Posterior vena cava (tissue), 2 donors: ENCODE measurements around the gene P2RX6. TPM values are rescaled to one million over a fixed set of nuclear protein-coding genes. Genes with fewer than 3 reads are reported as not detected.
A peak's percentile ranks its signal among the peaks of the same experiment; 100 is the strongest.
"Not testable (repeated sequence)": the region's sequence is repeated elsewhere in the genome, so short reads cannot be mapped to it uniquely, and the experiment has no call there.

Source experiments
- DNase-seq: peaks from one replicate; pipeline ENCODE4 v3.0.0-alpha.2; 2020; ENCODE audit warnings: low spot score
- intact Hi-C, 2 donors: fragments of 100-400 bp; cut with DNase I; formaldehyde crosslinking; loops; one replicate each; pipeline versions ENCODE4 v1.14.1 to v1.14.2; 2022 to 2023
- total RNA-seq, 2 donors: library from RNA; stranded (reverse); fragmentation: NEBNext Ultra II Directional; extraction: Animal tissue kit (Norgen Biotek cat#: 25700); gene quantifications; one replicate each; pipeline ENCODE4 v1.2.1, GENCODE V29; 2021
- donor health status: DM: yes; HTN: yes; CAD: no.
- donor health status: DM: yes; HTN: yes; CAD: no.

The P2RX6 gene
- total RNA-seq, 2 donors from 2014 or later: 0.19 to 1.0 TPM

DNA sequence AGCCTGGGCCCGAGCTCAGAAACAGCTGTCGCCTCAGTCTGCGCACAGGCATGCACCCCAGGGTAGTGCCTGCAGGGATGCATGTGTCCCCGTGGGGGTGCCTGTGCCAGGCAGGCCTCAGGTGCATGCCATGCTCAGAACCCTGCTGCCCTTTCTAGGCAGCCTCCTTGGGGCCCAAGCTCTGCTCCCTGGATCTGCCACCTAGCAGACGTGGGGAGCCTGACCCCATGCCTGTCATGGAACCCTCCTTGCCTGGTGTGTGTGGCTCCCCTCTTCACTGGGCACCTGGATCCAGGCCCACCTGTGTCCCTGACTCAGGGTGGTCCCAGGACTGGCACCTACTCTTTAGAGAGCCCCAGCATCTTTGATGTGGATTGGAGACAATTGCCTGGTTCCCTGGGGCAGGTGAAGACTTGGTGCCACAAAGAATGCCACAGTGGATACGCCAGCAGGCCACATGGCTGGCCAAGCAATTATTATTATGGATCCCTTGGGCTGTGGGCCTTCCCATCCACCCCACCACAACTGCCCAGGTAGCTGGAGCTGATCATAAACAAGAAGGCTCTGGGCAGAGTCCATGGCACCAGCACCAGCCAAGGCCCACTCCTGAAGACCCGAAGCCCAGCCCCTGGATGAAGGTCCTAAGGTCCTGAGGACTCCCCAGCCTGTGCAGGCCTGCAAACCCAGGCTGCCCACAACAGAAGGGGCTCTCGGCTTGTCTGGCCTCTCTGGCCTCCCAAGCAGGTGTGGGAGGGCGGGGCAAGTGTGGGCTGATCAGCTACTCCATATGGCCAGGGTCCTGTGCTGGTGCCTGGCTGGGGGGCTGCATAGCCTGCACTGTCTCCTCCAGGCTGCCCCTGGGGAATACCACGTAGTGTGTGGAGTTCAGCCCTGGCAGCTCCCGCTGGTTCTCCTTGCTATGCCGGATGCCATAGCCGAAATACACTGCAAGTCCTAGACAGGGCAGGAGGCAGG, 13.6 kb downstream of the P2RX6 start:
- DNase-seq: no peak
- intact Hi-C loops: no loop called here

DNA sequence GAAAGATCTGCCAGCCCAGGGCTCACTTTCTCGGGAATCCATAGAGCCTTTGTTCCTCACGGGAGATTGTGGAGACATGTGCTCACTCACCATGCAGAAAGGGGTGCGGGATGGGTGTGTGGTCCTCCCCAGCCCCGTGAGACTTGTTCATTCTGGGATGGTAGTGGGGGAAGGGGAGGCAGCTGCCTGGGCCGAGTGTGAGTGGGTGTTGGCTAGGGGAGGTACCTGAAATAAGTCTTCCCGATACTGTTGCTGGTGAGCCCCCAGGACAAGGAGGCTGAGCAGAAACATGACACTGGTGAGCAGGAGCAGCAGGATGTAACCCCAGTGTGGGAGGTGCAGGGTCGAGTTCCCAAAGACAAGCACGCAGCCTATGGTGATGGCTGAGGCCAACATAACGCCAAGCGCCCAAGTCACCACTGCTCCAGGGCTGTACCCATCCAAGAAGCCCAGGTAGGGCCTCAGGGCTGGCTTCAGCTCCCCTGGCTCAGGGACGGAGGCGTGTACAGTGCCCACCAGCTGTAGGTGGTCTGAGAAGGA, 14.6 kb downstream of the P2RX6 start:
- no peak for DNase-seq
- intact Hi-C loops: no loop called here

GRCh38 chr22:21030032-21030431, 15.1 kb downstream of the P2RX6 start:
- no peak for DNase-seq
- intact Hi-C loops: no loop called here

GRCh38 chr22:21030621-21031544, 15.9 kb downstream of the P2RX6 start:
- intact Hi-C loops: no loop called here
- DNase-seq: no peak

- intact Hi-C loops: no loop called here
- no peak for DNase-seq
Observed at GRCh38 chr22:21031545-21032036, 16.6 kb downstream of the P2RX6 start.

GRCh38 chr22:21032037-21032867, 17.3 kb downstream of the P2RX6 start, which contains the start of gene SLC7A4:
TSS of gene SLC7A4 (minus strand) at chr22:21032561. CDS start at chr22:21031812, 749 bp downstream.
- DNase-seq: no peak
- intact Hi-C loops: no loop called here

GRCh38 chr22:21032868-21033688, 18.1 kb downstream of the P2RX6 start:
- DNase-seq: no peak
- intact Hi-C loops: no loop called here

DNA sequence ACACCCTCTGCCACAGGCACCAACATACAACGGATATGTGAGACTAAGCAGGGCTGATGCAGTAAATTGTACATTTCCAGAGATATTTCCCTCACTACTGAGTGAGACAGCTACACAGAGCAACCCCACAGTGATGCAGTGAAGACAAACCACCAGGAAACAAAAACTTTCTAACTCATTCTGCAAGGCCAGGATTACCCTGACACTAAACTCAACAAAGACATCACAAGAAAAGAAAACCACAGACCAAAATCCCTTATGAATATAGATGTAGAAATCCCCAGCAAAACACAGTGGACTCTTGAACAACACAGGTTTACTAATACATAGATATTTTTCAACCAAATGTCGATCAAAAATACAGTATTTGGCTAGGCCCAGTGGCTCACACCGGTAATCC, 18.9 kb downstream of the P2RX6 start:
- intact Hi-C loops: no loop called here
- no peak for DNase-seq

- DNase-seq: no peak
- intact Hi-C loops: no loop called here
Observed at GRCh38 chr22:21034989-21035388, 20.0 kb downstream of the P2RX6 start.

DNA sequence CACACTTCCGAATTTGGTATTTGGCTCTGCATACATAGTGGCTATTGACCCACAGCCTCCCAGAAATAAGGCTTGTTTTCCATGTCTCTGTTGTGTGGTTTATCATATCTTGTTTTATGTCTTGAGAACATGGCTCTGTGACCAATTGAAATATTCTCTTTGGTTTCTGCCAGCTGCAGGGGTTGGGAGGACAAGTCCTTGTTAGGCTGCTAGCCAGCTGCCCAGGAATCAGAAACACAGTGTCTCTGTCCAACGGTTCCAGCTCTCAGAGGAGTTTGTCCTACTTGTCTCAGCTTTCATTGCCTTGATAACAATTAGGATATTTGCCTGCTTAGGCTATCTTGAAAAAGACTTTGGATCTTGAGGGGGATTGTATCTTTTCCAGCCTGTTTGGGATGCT, 23.4 kb downstream of the P2RX6 start:
- intact Hi-C loops: no loop called here
- no peak for DNase-seq

GRCh38 chr22:21039158-21039557, 24.2 kb downstream of the P2RX6 start:
- intact Hi-C loops, DNase-seq: not testable (repeated sequence)

DNA sequence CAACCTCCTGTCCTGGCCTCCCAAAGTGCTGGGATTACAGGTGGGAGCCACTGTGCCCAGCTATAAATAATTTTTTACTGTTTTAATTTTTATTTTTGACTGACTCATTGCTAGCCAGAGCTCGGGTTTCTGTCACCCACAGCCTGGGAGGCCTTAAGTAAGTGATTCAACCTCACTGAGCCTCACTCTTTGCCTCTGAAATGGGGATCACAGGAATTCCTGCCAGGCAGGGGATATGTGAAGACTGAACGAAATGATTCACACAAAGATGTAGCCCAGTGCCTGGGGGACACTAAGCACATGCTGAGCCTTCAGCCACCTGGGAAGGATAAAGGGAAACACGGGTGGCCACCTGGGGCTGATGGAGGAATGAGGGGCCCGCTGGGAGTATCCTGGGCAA, 27.0 kb downstream of the P2RX6 start:
- intact Hi-C loops: no loop called here
- DNase-seq: no peak

DNA sequence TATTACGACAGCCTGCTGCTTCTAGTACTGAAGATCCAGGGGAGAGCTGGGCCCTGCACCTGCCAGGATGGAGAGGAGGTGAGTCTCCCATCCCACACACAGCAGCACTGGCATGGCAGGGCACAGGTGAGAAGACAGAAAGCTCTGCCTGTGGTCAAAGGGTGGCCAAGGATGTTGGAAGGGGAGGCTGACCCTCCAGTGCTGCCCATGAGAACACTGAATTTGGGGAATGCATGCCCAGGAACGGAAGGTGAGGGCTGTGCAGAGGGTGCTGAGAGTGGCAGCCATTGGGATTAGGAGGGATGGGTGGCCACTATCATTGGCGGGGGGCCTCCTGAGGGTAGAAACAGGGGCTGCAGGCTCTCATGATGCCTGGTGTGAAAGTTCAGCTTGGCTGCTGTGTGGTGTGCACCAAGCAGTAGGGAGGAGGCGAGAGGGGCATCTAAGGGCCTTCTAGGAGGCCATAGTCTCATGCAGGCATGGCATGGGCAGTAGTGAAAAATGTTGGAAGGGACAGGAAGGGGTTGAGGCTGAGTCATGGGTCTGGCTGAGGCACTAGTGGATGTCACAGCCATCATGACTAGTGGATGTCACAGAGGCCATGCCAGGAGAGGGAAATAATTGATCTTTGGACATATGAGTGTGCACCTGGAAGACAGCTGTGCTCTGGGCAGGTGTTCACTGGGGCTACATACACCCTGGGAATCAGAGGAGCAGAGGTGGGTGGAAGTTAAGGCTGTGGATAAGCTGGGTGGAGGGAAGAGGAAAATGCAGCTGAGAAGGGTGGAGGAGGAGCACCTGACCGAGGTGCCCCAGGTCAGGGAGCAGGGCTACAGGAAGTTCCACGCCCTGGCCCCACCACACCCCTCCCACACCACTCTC, 28.3 kb downstream of the P2RX6 start:
- no peak for DNase-seq
- intact Hi-C loops: no loop called here

DNA sequence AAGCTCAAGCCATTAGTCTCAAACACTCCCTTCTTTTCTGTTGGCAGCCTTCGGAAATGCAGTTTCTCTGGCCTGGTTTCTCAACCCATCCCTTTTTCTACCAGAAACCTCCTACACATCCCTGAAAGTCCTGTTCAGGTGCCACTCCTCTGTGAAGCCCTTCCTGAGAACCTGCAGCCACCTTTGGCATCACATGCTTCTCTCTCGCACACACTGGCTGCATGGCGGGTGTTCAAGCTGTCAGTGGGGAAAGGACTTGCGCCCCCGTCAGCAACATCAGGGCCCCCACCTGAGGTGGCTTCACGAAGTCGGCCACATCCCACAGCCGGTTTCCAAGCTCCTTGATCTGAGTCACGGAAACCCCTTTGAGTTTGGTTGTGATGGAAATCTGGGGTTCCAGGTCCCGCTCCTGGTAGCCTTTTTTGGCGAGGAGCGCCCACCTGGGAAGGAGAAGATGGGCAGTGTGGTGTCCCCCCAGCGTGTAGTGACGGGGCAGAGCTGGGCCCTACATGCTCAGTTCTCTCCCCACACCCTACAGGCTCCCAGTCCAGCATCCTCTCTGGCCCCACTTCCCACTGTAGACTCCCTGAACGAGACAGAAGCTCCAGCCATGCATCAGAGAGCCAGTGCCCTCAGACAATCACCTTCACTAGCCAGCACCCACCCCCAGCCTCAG, 29.0 kb downstream of the P2RX6 start:
- intact Hi-C loops: no loop called here
- DNase-seq: no peak

GRCh38 chr22:21044931-21045584, 30.1 kb downstream of the P2RX6 start:
- peak; percentile 83 for DNase-seq
- intact Hi-C loops: no loop called here
